Fibroblast of skin of abdomen (primary cell): ENCODE measurements around the gene RPS10.
A peak's percentile ranks its signal among the peaks of the same experiment; 100 is the strongest.
"Not testable (repeated sequence)": the region's sequence is repeated elsewhere in the genome, so short reads cannot be mapped to it uniquely, and the experiment has no call there.

Source experiments
- DNase-seq: peaks from one replicate; pipeline ENCODE4 v3.0.0-alpha.2; 2013

The RPS10 gene

GRCh38 chr6:34447910-34448309, 22.0 kb upstream of the RPS10 start:
- no peak for DNase-seq

DNA sequence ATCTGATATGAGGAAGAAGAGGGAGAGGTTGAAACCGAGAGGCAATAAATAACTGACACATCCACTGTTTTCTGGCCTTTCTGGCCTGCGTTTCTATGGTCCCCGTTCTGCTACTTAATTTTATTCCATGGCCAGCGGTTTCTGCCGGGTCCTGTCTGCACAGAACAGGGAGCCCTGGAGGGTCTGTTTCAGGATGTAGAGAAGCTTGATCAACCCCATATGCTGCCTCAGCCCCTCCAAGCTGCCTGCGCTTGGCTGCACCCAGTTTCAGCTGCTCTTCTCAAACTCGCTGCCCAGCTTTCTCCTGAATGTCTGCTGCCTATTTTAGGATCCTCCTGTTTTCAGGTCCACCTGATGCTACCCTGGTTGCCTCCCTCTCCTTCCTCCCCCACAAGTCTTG, 21.5 kb upstream of the RPS10 start:
- no peak for DNase-seq

DNA sequence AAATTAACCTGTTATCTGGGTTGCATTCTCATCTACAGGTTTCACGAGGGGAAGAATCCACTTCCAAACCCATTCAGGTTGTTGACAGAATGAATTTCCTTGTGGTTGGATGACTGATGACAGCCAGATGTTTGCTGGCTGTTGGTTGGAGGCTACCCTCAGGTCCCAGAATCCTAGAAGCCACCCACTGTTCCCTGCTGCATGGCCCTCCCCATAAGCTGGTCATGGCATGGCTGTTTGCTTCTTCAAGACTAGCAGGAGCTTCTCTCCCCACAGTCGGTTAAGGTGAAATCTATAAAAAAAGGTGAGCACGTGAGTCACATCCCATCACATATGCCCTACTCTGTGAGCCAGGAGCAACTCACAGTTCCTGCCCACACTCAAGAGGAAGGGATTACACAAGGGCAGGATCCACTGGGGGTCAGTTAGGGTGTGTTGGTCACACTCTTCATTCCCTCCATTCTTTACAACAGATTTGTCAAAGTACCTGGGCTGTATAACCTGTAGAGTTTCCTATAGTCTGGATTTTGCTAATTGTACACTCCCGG, 19.5 kb upstream of the RPS10 start:
- no peak for DNase-seq

DNA sequence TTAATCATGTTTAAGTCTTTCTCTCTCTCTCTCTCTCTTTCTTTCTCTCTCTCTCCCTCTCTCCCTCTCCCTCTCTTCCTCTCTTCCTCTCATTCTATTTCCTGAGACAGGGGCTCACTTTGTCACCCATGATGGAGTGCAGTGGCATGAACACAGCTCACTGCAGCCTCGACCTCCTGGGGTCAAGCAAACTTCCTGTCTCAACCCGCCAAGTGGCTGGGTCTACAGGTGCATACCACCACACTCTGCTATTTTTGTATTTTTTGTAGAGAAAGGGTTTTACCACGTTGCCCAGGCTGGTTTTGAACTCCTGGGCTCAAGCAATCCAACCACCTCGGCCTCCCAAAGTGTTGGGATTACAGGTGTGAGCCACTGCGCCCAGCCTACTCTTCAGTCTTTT, 15.7 kb upstream of the RPS10 start:
- no peak for DNase-seq

GRCh38 chr6:34439442-34439841, 13.6 kb upstream of the RPS10 start:
- no peak for DNase-seq

DNA sequence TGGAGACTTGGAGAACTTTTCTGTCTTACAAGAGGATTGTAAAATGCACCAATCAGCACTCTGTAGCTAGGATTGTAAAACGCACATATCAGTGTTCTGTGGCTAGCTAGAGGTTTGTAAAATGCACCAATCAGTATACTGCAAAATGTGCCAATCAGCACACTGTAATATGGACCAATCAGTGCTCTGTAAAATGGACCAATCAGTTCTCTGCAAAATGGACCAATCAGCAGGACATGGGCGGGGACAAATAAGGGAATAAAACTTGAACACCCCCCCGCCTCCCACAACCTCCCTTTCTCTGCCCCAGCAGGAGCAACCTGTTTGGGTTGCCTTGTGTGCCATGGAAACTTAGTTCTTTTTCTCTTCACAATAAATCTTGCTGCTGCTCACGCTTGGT, 12.8 kb upstream of the RPS10 start:
- DNase-seq, result no peak

DNA sequence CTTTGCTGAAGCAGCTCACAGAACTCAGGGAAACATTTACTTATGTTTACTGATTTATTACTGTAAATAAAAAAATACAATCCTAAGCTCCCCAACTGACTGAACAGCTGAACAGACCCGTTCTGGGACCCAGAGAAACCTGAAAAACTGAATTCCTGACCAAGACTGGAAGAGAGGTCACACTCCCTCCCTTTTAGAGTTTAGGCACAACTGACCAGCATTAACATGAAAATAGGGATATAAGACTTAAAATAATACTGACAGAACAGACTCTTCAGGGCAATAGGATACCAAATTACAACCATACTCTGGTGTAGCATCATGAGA, 11.7 kb upstream of the RPS10 start:
- DNase-seq, result no peak

DNA sequence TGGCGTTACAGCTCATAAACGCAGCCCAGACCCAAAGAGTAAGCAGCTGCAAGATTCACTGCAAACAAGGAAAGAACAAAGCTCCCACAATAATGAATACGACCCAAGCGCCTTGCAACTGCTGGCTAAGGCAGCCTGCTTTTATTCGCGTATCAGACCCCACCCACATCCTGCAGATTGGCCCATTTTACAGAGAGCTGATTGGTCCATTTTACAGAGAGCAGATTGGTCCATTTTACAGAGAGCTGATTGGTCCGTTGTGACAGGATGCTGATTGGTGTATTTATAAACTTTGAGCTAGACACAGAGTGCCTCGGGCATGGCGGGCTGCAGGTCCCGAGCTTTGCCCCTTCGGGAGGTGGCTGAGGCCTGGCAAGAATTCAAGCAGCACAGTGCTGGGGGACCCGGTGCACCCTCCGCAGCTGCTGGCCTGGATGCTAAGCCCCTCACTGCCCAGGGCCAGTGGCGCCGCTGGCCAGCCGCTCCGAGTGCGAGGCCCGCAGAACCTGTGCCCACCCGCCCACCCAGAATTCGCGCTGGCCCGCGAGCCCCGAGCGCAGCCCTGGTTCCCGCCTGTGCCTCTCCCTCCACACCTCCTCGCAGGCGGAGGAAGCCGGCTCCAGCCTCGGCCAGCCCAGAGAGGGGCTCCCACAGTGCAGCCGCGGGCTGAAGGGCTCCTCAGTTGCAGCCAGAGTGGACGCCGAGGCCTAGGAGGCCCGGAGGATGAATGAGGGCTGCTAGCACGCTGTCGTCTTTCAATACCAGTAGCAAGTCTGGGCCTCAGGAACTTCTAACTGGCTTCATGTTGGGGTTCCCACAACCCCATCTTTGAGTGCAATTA, 11.2 kb upstream of the RPS10 start:
- DNase-seq, result no peak

- no peak for DNase-seq
Observed at GRCh38 chr6:34435916-34436315, 10.0 kb upstream of the RPS10 start.

- DNase-seq, result no peak
Observed at GRCh38 chr6:34425132-34425497, 754 bp downstream of the RPS10 start.

- DNase-seq, result no peak
Observed at GRCh38 chr6:34424200-34425131, 1.4 kb downstream of the RPS10 start.

DNA sequence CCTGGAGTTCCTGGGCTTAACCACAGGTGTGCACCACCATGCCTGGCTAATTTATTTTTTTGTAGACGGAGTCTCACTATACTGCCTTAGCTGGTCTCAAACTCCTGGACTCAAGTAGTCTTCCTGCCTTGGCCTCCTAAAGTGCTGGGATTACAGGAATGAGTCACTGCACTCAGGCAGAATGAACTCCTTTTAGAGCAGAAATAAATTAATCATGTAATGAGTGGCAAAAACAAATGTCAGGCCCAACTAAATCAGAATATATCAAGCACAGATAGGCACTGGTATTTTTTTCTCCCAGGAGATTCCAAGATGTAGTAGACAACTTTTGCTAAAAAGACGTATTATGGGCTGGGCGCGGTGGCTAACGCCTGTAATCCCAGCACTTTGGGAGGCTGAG, 2.6 kb downstream of the RPS10 start:
- peak; percentile 22 for DNase-seq

- DNase-seq, result no peak
Observed at GRCh38 chr6:34418367-34418766, 7.5 kb downstream of the RPS10 start.

DNA sequence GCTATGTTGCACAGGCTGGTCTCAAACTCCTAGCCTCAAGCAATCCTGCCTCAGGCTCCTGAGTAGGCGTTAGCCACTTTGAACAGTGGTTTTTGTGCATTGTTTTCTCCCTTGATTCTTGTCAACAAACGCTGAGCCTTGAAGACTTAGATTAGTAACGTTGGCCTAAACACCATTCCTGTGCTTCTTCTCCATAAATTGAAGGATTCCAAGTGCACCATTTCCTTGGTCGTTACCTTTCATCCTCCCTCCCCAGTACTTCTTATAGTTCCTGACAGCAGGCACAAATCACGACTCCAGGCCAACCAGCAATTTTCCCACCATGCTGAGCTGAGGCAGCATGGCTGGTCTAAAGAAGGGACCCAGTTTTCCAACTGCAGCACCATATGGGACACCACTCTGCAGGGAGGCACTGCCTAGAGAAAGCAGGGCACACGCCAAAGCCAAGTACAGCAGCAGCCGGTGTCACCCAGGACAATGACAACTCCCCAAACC, 8.9 kb downstream of the RPS10 start:
- no peak for DNase-seq

DNA sequence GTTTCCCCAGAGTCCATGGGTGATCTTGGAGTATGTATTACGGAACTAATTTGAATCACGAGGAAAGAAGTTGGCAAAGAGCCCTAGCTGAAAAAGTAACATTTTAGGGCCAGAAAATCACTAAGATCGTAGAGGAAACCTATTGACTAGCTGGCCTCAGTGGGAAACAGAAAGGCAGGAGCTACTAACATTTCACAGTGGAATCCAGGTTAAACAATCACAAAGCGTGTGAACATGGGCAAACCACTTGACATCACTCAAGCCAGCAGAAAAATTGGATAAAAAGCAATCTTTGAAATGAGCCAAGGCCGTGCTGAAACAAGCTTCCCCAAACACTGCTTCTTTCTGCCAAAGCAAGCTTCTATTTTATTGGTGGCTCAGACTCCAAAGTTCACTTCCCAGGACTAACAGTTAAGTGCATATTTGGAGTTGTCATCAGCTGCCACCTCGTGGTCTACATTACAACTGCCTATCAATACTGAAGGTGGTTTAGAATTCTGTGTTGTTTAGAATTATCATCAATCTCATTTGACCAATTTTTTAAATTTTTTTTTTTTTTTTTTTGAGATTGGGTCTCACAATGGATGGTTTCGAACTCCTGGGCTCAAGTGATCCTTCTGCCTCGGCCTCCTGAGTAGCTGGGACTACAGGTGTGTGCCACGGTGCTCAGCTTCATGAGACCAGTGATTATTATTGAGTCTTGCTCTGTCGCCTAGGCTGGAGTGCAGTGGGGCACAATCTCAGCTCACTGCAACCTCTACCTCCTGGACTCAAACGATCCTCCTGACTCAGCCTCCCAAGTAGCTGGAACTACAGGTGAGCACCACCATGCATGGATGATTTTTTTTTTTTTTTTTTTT, 10.6 kb downstream of the RPS10 start:
- DNase-seq, result peak; percentile 38

GRCh38 chr6:34412643-34413214, 13.1 kb downstream of the RPS10 start:
- no peak for DNase-seq

DNA sequence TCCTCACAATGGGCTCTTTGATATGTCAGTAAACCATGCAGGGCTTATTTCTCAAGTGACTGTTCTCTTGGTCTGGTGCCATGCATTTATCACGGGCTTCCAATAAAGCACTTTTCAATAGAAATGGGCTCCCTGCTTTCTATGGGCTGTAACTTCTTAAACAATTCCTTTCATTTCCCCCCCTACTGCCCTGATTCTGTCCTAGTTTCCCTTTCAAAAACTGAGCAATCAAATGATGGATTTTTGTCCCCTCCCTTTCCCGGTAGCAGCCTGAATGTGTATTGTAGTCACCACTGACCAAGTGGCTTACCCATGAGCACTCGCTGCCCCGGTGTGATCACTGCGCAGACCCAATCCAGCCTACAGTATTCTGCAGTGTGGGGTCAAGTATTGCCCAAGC, 13.9 kb downstream of the RPS10 start:
- no peak for DNase-seq

GRCh38 chr6:34407915-34408314, 18.0 kb downstream of the RPS10 start:
- not testable (repeated sequence) for DNase-seq

- DNase-seq, result no peak
Observed at GRCh38 chr6:34396518-34396917, 29.4 kb downstream of the RPS10 start.

GRCh38 chr6:34393966-34394305, 31.9 kb downstream of the RPS10 start:
- DNase-seq, result no peak

DNA sequence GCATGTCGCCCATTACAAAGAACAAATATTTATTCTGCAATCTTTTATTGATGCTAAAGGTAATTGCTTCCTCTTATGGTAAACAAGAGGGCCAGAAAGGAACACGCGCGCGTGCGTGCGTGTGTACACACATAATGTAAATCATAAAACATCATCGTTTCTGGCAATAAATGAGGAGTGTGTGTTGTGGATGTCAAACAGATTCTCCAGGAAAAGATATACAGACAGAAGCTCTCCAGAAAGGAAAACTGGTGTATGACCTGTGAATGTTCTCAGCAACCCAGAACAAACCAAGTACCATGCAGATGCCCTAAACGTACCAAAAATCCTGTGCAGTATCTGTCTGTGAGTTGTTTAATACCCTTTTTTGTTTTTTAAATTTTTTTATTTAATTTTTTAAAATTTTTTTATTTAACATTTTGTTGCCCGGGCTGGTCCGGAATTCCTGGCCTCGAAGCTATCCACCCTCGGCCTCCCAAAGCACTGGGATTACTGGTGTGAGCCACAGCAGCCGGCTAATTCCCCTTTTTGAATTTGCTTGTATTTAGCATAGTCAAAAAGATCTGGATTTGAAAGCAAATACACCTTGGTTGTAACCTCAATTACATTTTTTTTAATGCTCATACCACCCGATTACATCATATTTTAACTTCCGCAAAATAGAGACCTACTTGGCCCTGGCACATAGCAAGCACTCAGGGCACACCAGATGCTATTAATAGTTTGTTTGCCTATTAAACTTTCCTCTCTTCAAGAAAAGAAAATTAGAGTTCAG, 32.5 kb downstream of the RPS10 start:
- no peak for DNase-seq
